ENCODE results near the gene COPS9.

COPS9 gene

GRCh38 chr2:240112914-240113690, 23.0 kb downstream of the COPS9 start:
- Histone ChIP-seq H3K9me3 (no peaks in the 10 kb centered on the region), H3K4me1 (ENCODE audit: control insufficient read depth in 1 of 2, insufficient read depth in 1 of 2, low read depth in 1 of 2, low read length in 1 of 2) (no peaks in the 10 kb centered on the region), H3K27ac (no peak overlapping the region), H3K4me3 (ENCODE audit: low read depth in 1 of 2, low read length in 1 of 2) (no peak overlapping the region), H3K36me3 (no peaks in the 10 kb centered on the region), H3K27me3 (peaks cover 55% of the 10 kb centered on the region)
- TF ChIP-seq, protein P1, sequence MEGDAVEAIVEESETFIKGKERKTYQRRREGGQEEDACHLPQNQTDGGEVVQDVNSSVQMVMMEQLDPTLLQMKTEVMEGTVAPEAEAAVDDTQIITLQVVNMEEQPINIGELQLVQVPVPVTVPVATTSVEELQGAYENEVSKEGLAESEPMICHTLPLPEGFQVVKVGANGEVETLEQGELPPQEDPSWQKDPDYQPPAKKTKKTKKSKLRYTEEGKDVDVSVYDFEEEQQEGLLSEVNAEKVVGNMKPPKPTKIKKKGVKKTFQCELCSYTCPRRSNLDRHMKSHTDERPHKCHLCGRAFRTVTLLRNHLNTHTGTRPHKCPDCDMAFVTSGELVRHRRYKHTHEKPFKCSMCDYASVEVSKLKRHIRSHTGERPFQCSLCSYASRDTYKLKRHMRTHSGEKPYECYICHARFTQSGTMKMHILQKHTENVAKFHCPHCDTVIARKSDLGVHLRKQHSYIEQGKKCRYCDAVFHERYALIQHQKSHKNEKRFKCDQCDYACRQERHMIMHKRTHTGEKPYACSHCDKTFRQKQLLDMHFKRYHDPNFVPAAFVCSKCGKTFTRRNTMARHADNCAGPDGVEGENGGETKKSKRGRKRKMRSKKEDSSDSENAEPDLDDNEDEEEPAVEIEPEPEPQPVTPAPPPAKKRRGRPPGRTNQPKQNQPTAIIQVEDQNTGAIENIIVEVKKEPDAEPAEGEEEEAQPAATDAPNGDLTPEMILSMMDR (IDR thresholded peaks at IDR 0.05): no peak

DNA sequence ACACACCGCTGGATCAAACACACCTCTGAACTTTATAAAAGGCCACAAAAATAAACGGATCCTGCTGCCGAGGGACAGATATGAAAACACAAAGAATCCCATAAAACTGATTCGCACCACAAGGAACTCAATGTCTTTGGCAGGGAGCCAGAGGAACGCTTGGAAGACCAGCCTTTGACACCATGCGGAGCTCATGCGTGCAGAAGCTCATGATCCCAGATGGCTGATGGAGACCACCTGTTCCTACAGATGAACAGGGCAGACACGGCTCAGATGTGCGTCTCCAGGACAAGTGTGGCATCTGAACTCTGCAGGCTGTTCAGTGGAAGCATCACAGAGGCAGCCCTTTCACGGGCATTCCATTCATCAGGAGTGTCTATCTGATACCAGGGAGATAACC, 24.9 kb downstream of the COPS9 start:
- TF ChIP-seq, protein P1 (IDR thresholded peaks at IDR 0.05): no peak
- no peaks in the 10 kb centered on the region for H3K4me1 ChIP-seq (ENCODE audit: control insufficient read depth in 1 of 2, insufficient read depth in 1 of 2, low read depth in 1 of 2, low read length in 1 of 2)
- no peak overlapping the region for H3K4me3 ChIP-seq (ENCODE audit: low read depth in 1 of 2, low read length in 1 of 2)
- H3K9me3 ChIP-seq: no peaks in the 10 kb centered on the region
- no peaks in the 10 kb centered on the region for H3K36me3 ChIP-seq
- H3K27ac ChIP-seq: no peak overlapping the region
- H3K27me3 ChIP-seq: peaks cover 42% of the 10 kb centered on the region

- H3K27me3 ChIP-seq: peaks cover 24% of the 10 kb centered on the region
- no peaks in the 10 kb centered on the region for H3K9me3 ChIP-seq
- TF ChIP-seq, protein P1 (IDR thresholded peaks at IDR 0.05): no peak
- no peaks in the 10 kb centered on the region for H3K4me1 ChIP-seq (ENCODE audit: control insufficient read depth in 1 of 2, insufficient read depth in 1 of 2, low read depth in 1 of 2, low read length in 1 of 2)
- no peaks in the 10 kb centered on the region for H3K36me3 ChIP-seq
- no peak overlapping the region for H3K4me3 ChIP-seq (ENCODE audit: low read depth in 1 of 2, low read length in 1 of 2)
- H3K27ac ChIP-seq: no peak overlapping the region
Observed at GRCh38 chr2:240109386-240109785, 26.7 kb downstream of the COPS9 start.

- TF ChIP-seq, protein P1 (IDR thresholded peaks at IDR 0.05): no peak
Observed at GRCh38 chr2:240107477-240107796, 28.7 kb downstream of the COPS9 start.

GRCh38 chr2:240106765-240107476, 29.2 kb downstream of the COPS9 start:
- Histone ChIP-seq H3K4me3 (ENCODE audit: low read depth in 1 of 2, low read length in 1 of 2) (no peak overlapping the region), H3K9me3 (no peaks in the 10 kb centered on the region), H3K27ac (no peak overlapping the region), H3K36me3 (no peaks in the 10 kb centered on the region), H3K27me3 (peaks cover 6% of the 10 kb centered on the region), H3K4me1 (ENCODE audit: control insufficient read depth in 1 of 2, insufficient read depth in 1 of 2, low read depth in 1 of 2, low read length in 1 of 2) (no peaks in the 10 kb centered on the region)
- TF ChIP-seq, protein P1 (IDR thresholded peaks at IDR 0.05): no peak

More at GRCh38 chr2:240107477-240107796, 28.7 kb downstream of the COPS9 start:
- no peak overlapping the region for H3K27ac ChIP-seq
- H3K9me3 ChIP-seq: no peaks in the 10 kb centered on the region
- H3K4me1 ChIP-seq (ENCODE audit: control insufficient read depth in 1 of 2, insufficient read depth in 1 of 2, low read depth in 1 of 2, low read length in 1 of 2): no peaks in the 10 kb centered on the region
- no peaks in the 10 kb centered on the region for H3K36me3 ChIP-seq
- H3K4me3 ChIP-seq (ENCODE audit: low read depth in 1 of 2, low read length in 1 of 2): no peak overlapping the region
- H3K27me3 ChIP-seq: peaks cover 6% of the 10 kb centered on the region
